ENCODE measurements around the gene LOXHD1. TPM values are rescaled to one million over a fixed set of nuclear protein-coding genes. Genes with fewer than 3 reads are reported as not detected.

The LOXHD1 gene
- total and polyA plus RNA-seq, 2 of the 4 experiments (the other 2 are of a cell fraction), result not detected

DNA sequence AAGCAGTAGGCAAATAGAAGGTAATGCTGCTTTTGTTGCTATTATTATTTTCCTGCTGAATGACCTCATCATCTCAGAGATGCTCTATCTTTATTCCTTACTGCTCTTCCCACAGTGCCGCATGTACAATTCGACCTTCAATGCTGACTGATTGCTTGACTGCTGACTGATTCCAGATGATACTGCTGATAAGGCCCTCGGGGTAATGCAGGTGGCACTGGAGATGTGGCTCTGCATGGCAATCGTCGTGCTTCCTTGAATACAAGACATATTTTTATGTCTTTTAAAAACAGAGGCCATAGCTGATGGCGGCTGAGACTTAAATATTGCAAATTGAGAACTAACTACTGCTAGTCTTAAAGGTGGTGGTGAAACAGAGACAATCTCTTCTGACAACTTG lies 146.6 kb downstream of the LOXHD1 start:
- intact Hi-C loops (cut with micrococcal nuclease) (no loop called here), dilution Hi-C loops (cut with HindIII; ENCODE audit: low sequenced_read_pairs, unreplicated experiment) (no loop called here), in situ Hi-C loops (cut with MboI; ENCODE audit: low sequenced_read_pairs) (no loop called here)
- POLR2A ChIA-PET (ENCODE audit: unreplicated experiment), result no interaction called here
- no peaks in the 10 kb centered on the region for H4K20me1 ChIP-seq (ENCODE audit: insufficient read depth, low read length)
- no peak overlapping the region for H3K4ac ChIP-seq (ENCODE audit: low read depth, low read length)
- no peaks in the 10 kb centered on the region for H3K9me3 ChIP-seq (ENCODE audit: control insufficient read depth, insufficient read depth, low read length)
- H2BK120ac ChIP-seq (ENCODE audit: low read depth, low read length), result no peak overlapping the region
- TF ChIP-seq NFE2L2 (IDR thresholded peaks at IDR 0.05; ENCODE audit: low read depth, low read length), result no peak
- TF ChIP-seq, protein P1, sequence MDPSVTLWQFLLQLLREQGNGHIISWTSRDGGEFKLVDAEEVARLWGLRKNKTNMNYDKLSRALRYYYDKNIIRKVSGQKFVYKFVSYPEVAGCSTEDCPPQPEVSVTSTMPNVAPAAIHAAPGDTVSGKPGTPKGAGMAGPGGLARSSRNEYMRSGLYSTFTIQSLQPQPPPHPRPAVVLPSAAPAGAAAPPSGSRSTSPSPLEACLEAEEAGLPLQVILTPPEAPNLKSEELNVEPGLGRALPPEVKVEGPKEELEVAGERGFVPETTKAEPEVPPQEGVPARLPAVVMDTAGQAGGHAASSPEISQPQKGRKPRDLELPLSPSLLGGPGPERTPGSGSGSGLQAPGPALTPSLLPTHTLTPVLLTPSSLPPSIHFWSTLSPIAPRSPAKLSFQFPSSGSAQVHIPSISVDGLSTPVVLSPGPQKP (IDR thresholded peaks at IDR 0.05; ENCODE audit: borderline replicate concordance, low read depth, low read length), result no peak
- no peak for TF ChIP-seq SMC3 (IDR thresholded peaks at IDR 0.05; ENCODE audit: low read depth, low read length)
- no peak for TF ChIP-seq RFX5 (IDR thresholded peaks at IDR 0.05; ENCODE audit: low read depth, low read length)
- TF ChIP-seq USF2 (IDR thresholded peaks at IDR 0.05; ENCODE audit: low read depth, low read length), result no peak
- TF ChIP-seq MXI1 (IDR thresholded peaks at IDR 0.05; ENCODE audit: borderline replicate concordance, low read depth, low read length), result no peak
- no peak for TF ChIP-seq RAD21 (IDR thresholded peaks at IDR 0.05; ENCODE audit: low read length)
- ATAC-seq (ENCODE audit: low read depth), result no peak
- H3K56ac ChIP-seq (ENCODE audit: extremely low read depth, insufficient read depth, low read length), result no peak overlapping the region
- no peaks in the 10 kb centered on the region for H3K27me3 ChIP-seq (ENCODE audit: control insufficient read depth, insufficient read depth, low read length)
- H3K9ac ChIP-seq (ENCODE audit: low read depth, low read length), result no peak overlapping the region
- H3K79me1 ChIP-seq (ENCODE audit: low read depth in 1 of 2, low read length in 2 of 2), result no peaks in the 10 kb centered on the region
- H4K8ac ChIP-seq (ENCODE audit: low read depth in 2 of 2, low read length in 2 of 2), result no peak overlapping the region
- CTCF ChIA-PET, result no interaction called here
- H4K91ac ChIP-seq (ENCODE audit: insufficient read depth, low read depth, low read length), result no peak overlapping the region
- H3K27ac ChIP-seq (ENCODE audit: insufficient read depth, low read length), result no peak overlapping the region
- no peak overlapping the region for H4K5ac ChIP-seq (ENCODE audit: low read depth, low read length)
- H3K4me2 ChIP-seq (ENCODE audit: low read depth, low read length), result no peak overlapping the region
- no peak overlapping the region for H2AK5ac ChIP-seq (ENCODE audit: low read depth, low read length)
- no peak overlapping the region for H3K4me3 ChIP-seq (ENCODE audit: insufficient read depth, low read depth, low read length)
- no peaks in the 10 kb centered on the region for H3K4me1 ChIP-seq (ENCODE audit: control insufficient read depth, insufficient read depth, low read length)
- no peak overlapping the region for H2BK5ac ChIP-seq (ENCODE audit: low read depth, low read length, poor library complexity, severe bottlenecking)
- no peak overlapping the region for H3K18ac ChIP-seq (ENCODE audit: low read depth, low read length)
- H2BK15ac ChIP-seq (ENCODE audit: low read depth, low read length), result no peak overlapping the region
- H2BK20ac ChIP-seq (ENCODE audit: low read depth, low read length), result no peak overlapping the region
- no peak overlapping the region for H2AFZ ChIP-seq (replicated peaks; ENCODE audit: low read length, poor library complexity)
- no TSS peak for BruUV-seq (replicated peaks)
- no peak overlapping the region for H3K14ac ChIP-seq (replicated peaks; ENCODE audit: low read depth, low read length)
- no CpG with 5 or more reads among the region's 6 CpGs for WGBS, 2 experiments (ENCODE audit: extremely low coverage in 2 of 2, insufficient read length in 1 of 2)
- H2AK9ac ChIP-seq (replicated peaks; ENCODE audit: low read depth, low read length, poor library complexity), result no peak overlapping the region
- no peaks in the 10 kb centered on the region for H3K9me1 ChIP-seq (ENCODE audit: insufficient read depth, low read length)
- no peak overlapping the region for H3K23ac ChIP-seq (ENCODE audit: low read depth, low read length)
- H3K36me3 ChIP-seq (ENCODE audit: control insufficient read depth, insufficient read depth, low read length), result no peaks in the 10 kb centered on the region
- no peak for DNase-seq
